Cardiac fibroblast (primary cell): ENCODE results near the gene STXBP6.

Experiments used
- DNase-seq, 2 donors: peaks; one replicate each; pipeline versions ENCODE4 v3.0.0 to v3.0.0-alpha.2; 2010; ENCODE audit warnings: low read depth in 2 of 2
- H3K4me3 ChIP-seq, 2 donors: replicated peaks in 1 of 2; 1 replicate in 1 of 2; 2 replicates in 1 of 2; pipeline ENCODE4 v1.5.1; 2011; ENCODE audit warnings: low read depth in 2 of 2, low read length in 2 of 2, mild to moderate bottlenecking in 2 of 2, moderate library complexity in 1 of 2
- CTCF ChIP-seq: IDR thresholded peaks from one replicate; pipeline ENCODE4 v1.5.1; 2011; ENCODE audit warnings: low read depth, mild to moderate bottlenecking, low read length, inconsistent platforms

The STXBP6 gene

GRCh38 chr14:24795406-24795805 lies 254.5 kb downstream of the STXBP6 start:
- no peak overlapping the region for H3K4me3 ChIP-seq
- no peak for DNase-seq
- TF ChIP-seq CTCF: no peak

GRCh38 chr14:24794644-24795305 lies 255.2 kb downstream of the STXBP6 start:
- no peak for TF ChIP-seq CTCF
- DNase-seq: no peak
- H3K4me3 ChIP-seq: no peak overlapping the region

GRCh38 chr14:24790196-24790595 lies 259.8 kb downstream of the STXBP6 start:
- H3K4me3 ChIP-seq: no peak overlapping the region
- DNase-seq: no peak

GRCh38 chr14:24789378-24789884 lies 260.5 kb downstream of the STXBP6 start:
- H3K4me3 ChIP-seq: no peak overlapping the region
- no peak for TF ChIP-seq CTCF
- no peak for DNase-seq

More at GRCh38 chr14:24790196-24790595, 259.8 kb downstream of the STXBP6 start:
- TF ChIP-seq CTCF: no peak

- DNase-seq: no peak
- TF ChIP-seq CTCF: no peak
These were observed 264.2 kb downstream of the STXBP6 start for GRCh38 chr14:24785698-24786097.

GRCh38 chr14:24784981-24785380 lies 265.0 kb downstream of the STXBP6 start:
- no peak for TF ChIP-seq CTCF
- no peak for DNase-seq
- H3K4me3 ChIP-seq: no peak overlapping the region

More at GRCh38 chr14:24785698-24786097, 264.2 kb downstream of the STXBP6 start:
- no peak overlapping the region for H3K4me3 ChIP-seq

- no peak for DNase-seq
- TF ChIP-seq CTCF: no peak
- no peak overlapping the region for H3K4me3 ChIP-seq
These were observed 266.2 kb downstream of the STXBP6 start for GRCh38 chr14:24783791-24784190.
